ENCODE measurements around the gene LRRC4C.

The LRRC4C gene

GRCh38 chr11:40328890-40329614, 1130.4 kb downstream of the LRRC4C start:
- DNase-seq: peak; percentile 26

GRCh38 chr11:40323241-40323640, 1136.2 kb downstream of the LRRC4C start:
- DNase-seq: no peak

- DNase-seq: no peak
These were observed 1137.9 kb downstream of the LRRC4C start for GRCh38 chr11:40321537-40321936.

GRCh38 chr11:40316171-40316570, 1143.3 kb downstream of the LRRC4C start:
- DNase-seq: no peak

- DNase-seq: no peak
These were observed 1144.3 kb downstream of the LRRC4C start for GRCh38 chr11:40315122-40315521.

GRCh38 chr11:40314327-40314726, 1145.1 kb downstream of the LRRC4C start:
- no peak for DNase-seq

GRCh38 chr11:40306938-40307548, 1152.4 kb downstream of the LRRC4C start:
- DNase-seq: peak; percentile 5

GRCh38 chr11:40302669-40303068, 1156.8 kb downstream of the LRRC4C start:
- no peak for DNase-seq

- DNase-seq: no peak
These were observed 1164.0 kb downstream of the LRRC4C start for GRCh38 chr11:40295466-40295865.

- no peak for DNase-seq
These were observed 1164.7 kb downstream of the LRRC4C start for GRCh38 chr11:40294741-40295140.

GRCh38 chr11:40294349-40294735, 1165.1 kb downstream of the LRRC4C start:
- DNase-seq: no peak

GRCh38 chr11:40293655-40294348, 1165.7 kb downstream of the LRRC4C start:
- DNase-seq: peak; percentile 86

- peak; percentile 25 for DNase-seq
These were observed 1166.5 kb downstream of the LRRC4C start for GRCh38 chr11:40292721-40293508.

- no peak for DNase-seq
These were observed 1167.7 kb downstream of the LRRC4C start for GRCh38 chr11:40291741-40292140.

- DNase-seq: no peak
These were observed 1168.1 kb downstream of the LRRC4C start for GRCh38 chr11:40291329-40291728.

GRCh38 chr11:40290171-40290631, 1169.3 kb downstream of the LRRC4C start:
- no peak for DNase-seq

GRCh38 chr11:40289370-40289769, 1170.1 kb downstream of the LRRC4C start:
- DNase-seq: no peak

GRCh38 chr11:40287916-40288803, 1171.3 kb downstream of the LRRC4C start:
- peak; percentile 30 for DNase-seq

- no peak for DNase-seq
These were observed 1173.3 kb downstream of the LRRC4C start for GRCh38 chr11:40286137-40286536.

GRCh38 chr11:40285558-40285957, 1173.9 kb downstream of the LRRC4C start:
- DNase-seq: no peak

GRCh38 chr11:40281052-40281580, 1178.3 kb downstream of the LRRC4C start:
- DNase-seq: no peak

Data from NCI-H345 (cell line).